ENCODE results near the gene TNFAIP1.

Gene TNFAIP1

GRCh38 chr17:28381141-28381825, 45.7 kb downstream of the TNFAIP1 start:
- TF ChIP-seq, protein P1, sequence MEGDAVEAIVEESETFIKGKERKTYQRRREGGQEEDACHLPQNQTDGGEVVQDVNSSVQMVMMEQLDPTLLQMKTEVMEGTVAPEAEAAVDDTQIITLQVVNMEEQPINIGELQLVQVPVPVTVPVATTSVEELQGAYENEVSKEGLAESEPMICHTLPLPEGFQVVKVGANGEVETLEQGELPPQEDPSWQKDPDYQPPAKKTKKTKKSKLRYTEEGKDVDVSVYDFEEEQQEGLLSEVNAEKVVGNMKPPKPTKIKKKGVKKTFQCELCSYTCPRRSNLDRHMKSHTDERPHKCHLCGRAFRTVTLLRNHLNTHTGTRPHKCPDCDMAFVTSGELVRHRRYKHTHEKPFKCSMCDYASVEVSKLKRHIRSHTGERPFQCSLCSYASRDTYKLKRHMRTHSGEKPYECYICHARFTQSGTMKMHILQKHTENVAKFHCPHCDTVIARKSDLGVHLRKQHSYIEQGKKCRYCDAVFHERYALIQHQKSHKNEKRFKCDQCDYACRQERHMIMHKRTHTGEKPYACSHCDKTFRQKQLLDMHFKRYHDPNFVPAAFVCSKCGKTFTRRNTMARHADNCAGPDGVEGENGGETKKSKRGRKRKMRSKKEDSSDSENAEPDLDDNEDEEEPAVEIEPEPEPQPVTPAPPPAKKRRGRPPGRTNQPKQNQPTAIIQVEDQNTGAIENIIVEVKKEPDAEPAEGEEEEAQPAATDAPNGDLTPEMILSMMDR (conservative IDR thresholded peaks at IDR 0.05; ENCODE audit: low read length): no peak
- TF ChIP-seq EZH2phosphoT487 (IDR thresholded peaks at IDR 0.05; ENCODE audit: borderline replicate concordance): no peak
- Histone ChIP-seq H4K20me1 (ENCODE audit: insufficient read depth, low read length, poor library complexity, severe bottlenecking) (no peaks in the 10 kb centered on the region), H2AFZ (ENCODE audit: low read length) (no peak overlapping the region), H3F3A (ENCODE audit: low read depth) (no peaks in the 10 kb centered on the region), H3K27me3 (ENCODE audit: insufficient read depth, low read length, poor library complexity, severe bottlenecking) (no peaks in the 10 kb centered on the region), H3K9me3 (ENCODE audit: insufficient read depth, low read depth, low read length) (no peaks in the 10 kb centered on the region), H3K79me2 (ENCODE audit: insufficient read depth, low read length) (no peaks in the 10 kb centered on the region), H3K4me1 (ENCODE audit: insufficient read depth, low read length, poor library complexity, severe bottlenecking) (peaks cover 13% of the 10 kb centered on the region), H3K4me2 (ENCODE audit: low read depth, low read length, poor library complexity, severe bottlenecking) (no peak overlapping the region), H3K9me2 (replicated peaks; ENCODE audit: low read depth, low read length) (no peaks in the 10 kb centered on the region), H3K36me3 (ENCODE audit: insufficient read depth, low read length) (no peaks in the 10 kb centered on the region), H3K9ac (ENCODE audit: low read depth, low read length, poor library complexity, severe bottlenecking) (no peak overlapping the region), H3K4me3 (ENCODE audit: low read length, poor library complexity, severe bottlenecking) (no peak overlapping the region)

GRCh38 chr17:28384281-28385036, 48.9 kb downstream of the TNFAIP1 start:
- Histone ChIP-seq H3K36me3 (ENCODE audit: insufficient read depth, low read length) (no peaks in the 10 kb centered on the region), H3K9me2 (replicated peaks; ENCODE audit: low read depth, low read length) (no peaks in the 10 kb centered on the region), H3K4me2 (ENCODE audit: low read depth, low read length, poor library complexity, severe bottlenecking) (peak overlapping the region; percentile 78), H3K9ac (ENCODE audit: low read depth, low read length, poor library complexity, severe bottlenecking) (peak overlapping the region; percentile 77), H3K4me1 (ENCODE audit: insufficient read depth, low read length, poor library complexity, severe bottlenecking) (peaks cover 13% of the 10 kb centered on the region), H4K20me1 (ENCODE audit: insufficient read depth, low read length, poor library complexity, severe bottlenecking) (no peaks in the 10 kb centered on the region), H3K9me3 (ENCODE audit: insufficient read depth, low read depth, low read length) (no peaks in the 10 kb centered on the region), H3F3A (ENCODE audit: low read depth) (no peaks in the 10 kb centered on the region), H3K27me3 (ENCODE audit: insufficient read depth, low read length, poor library complexity, severe bottlenecking) (no peaks in the 10 kb centered on the region), H2AFZ (ENCODE audit: low read length) (peak overlapping the region; percentile 91), H3K4me3 (ENCODE audit: low read length, poor library complexity, severe bottlenecking) (peak overlapping the region; percentile 83), H3K79me2 (ENCODE audit: insufficient read depth, low read length) (no peaks in the 10 kb centered on the region)
- TF ChIP-seq, protein P1 (conservative IDR thresholded peaks at IDR 0.05; ENCODE audit: low read length): no peak
- TF ChIP-seq EZH2phosphoT487 (IDR thresholded peaks at IDR 0.05; ENCODE audit: borderline replicate concordance): no peak

DNA sequence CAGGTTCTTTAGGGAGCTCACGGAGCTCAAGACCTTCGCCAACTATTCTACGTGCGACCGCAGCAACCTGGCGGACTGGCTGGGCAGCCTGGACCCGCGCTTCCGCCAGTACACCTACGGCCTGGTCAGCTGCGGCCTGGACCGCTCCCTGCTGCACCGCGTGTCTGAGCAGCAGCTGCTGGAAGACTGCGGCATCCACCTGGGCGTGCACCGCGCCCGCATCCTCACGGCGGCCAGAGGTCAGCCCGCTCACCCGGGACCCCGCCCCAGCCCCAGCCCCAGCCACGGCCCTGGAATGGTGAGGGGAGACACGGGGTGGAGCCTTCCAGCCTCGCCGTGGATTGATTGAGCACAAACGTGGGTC, 49.5 kb downstream of the TNFAIP1 start:
- Histone ChIP-seq H3K36me3 (ENCODE audit: insufficient read depth, low read length) (no peaks in the 10 kb centered on the region), H3K9me3 (ENCODE audit: insufficient read depth, low read depth, low read length) (no peaks in the 10 kb centered on the region), H3F3A (ENCODE audit: low read depth) (no peaks in the 10 kb centered on the region), H4K20me1 (ENCODE audit: insufficient read depth, low read length, poor library complexity, severe bottlenecking) (no peaks in the 10 kb centered on the region), H3K4me1 (ENCODE audit: insufficient read depth, low read length, poor library complexity, severe bottlenecking) (peaks cover 13% of the 10 kb centered on the region), H2AFZ (ENCODE audit: low read length) (peak overlapping the region; percentile 91), H3K9me2 (replicated peaks; ENCODE audit: low read depth, low read length) (no peaks in the 10 kb centered on the region), H3K4me3 (ENCODE audit: low read length, poor library complexity, severe bottlenecking) (peak overlapping the region; percentile 83), H3K9ac (ENCODE audit: low read depth, low read length, poor library complexity, severe bottlenecking) (peak overlapping the region; percentile 77), H3K79me2 (ENCODE audit: insufficient read depth, low read length) (no peaks in the 10 kb centered on the region), H3K4me2 (ENCODE audit: low read depth, low read length, poor library complexity, severe bottlenecking) (peak overlapping the region; percentile 78), H3K27me3 (ENCODE audit: insufficient read depth, low read length, poor library complexity, severe bottlenecking) (no peaks in the 10 kb centered on the region)
- TF ChIP-seq, protein P1 (conservative IDR thresholded peaks at IDR 0.05; ENCODE audit: low read length): no peak
- TF ChIP-seq EZH2phosphoT487 (IDR thresholded peaks at IDR 0.05; ENCODE audit: borderline replicate concordance): no peak
